Hepatocyte (in vitro differentiated cells): ENCODE measurements around the gene NPFF. TPM values are rescaled to one million over a fixed set of nuclear protein-coding genes. Genes with fewer than 3 reads are reported as not detected.
A peak's percentile ranks its signal among the peaks of the same experiment; 100 is the strongest.

ENCODE experiments used
- DNase-seq: peaks from one replicate; pipeline ENCODE4 v3.0.0-alpha.2; 2016; ENCODE audit warnings: low spot score
- H2AFZ ChIP-seq: fragments of 200-600 bp; sonication (generic); 2 replicates; pipeline ENCODE4 v1.6.0; 2016; ENCODE audit warnings: antibody characterized with exemption, mild to moderate bottlenecking
- H3K27ac ChIP-seq: fragments of 200-600 bp; sonication (generic); 2 replicates; pipeline ENCODE4 v1.5.1; 2016; ENCODE audit warnings: mild to moderate bottlenecking
- H3K27me3 ChIP-seq: fragments of 200-600 bp; sonication (generic); 2 replicates; pipeline ENCODE4 v1.6.1; 2016
- H3K36me3 ChIP-seq: fragments of 200-600 bp; sonication (generic); replicated peaks from 2 replicates; pipeline ENCODE4 v1.5.1; 2016; ENCODE audit warnings: low read depth; ENCODE audit not compliant: insufficient read depth
- H3K4me1 ChIP-seq: fragments of 200-600 bp; sonication (generic); 2 replicates; pipeline ENCODE4 v1.5.1; 2016; ENCODE audit warnings: mild to moderate bottlenecking, moderate library complexity; ENCODE audit not compliant: insufficient read depth
- H3K4me2 ChIP-seq: fragments of 200-600 bp; sonication (generic); 2 replicates; pipeline ENCODE4 v1.6.0; 2016
- H3K4me3 ChIP-seq: fragments of 200-600 bp; sonication (generic); 2 replicates; pipeline ENCODE4 v1.5.1; 2016; ENCODE audit warnings: mild to moderate bottlenecking
- H3K79me2 ChIP-seq: fragments of 200-600 bp; sonication (generic); 2 replicates; pipeline ENCODE4 v1.6.0; 2017; ENCODE audit warnings: mild to moderate bottlenecking
- H3K9me2 ChIP-seq: fragments of 200-600 bp; sonication (generic); replicated peaks from 2 replicates; pipeline ENCODE4 v1.6.0; 2017; ENCODE audit warnings: mild to moderate bottlenecking; ENCODE audit not compliant: insufficient read depth
- H3K9me3 ChIP-seq: fragments of 200-600 bp; sonication (generic); 2 replicates; pipeline ENCODE4 v1.5.1; 2016; ENCODE audit warnings: low read depth, mild to moderate bottlenecking
- H4K20me1 ChIP-seq: fragments of 200-600 bp; sonication (generic); 2 replicates; pipeline ENCODE4 v1.6.0; 2016; ENCODE audit warnings: mild to moderate bottlenecking; ENCODE audit not compliant: insufficient read depth, poor library complexity, severe bottlenecking
- CTCF ChIP-seq: fragments of 200-600 bp; sonication (generic); IDR thresholded peaks from 2 replicates; pipeline ENCODE4 v1.5.1; 2016; ENCODE audit warnings: antibody characterized with exemption, mild to moderate bottlenecking; ENCODE audit not compliant: poor library complexity
- EZH2 ChIP-seq: fragments of 200-600 bp; sonication (generic); IDR thresholded peaks from 2 replicates; pipeline ENCODE4 v1.6.1; 2016; ENCODE audit warnings: antibody characterized with exemption, mild to moderate bottlenecking, borderline replicate concordance
- EZH2phosphoT487 ChIP-seq: fragments of 200-600 bp; sonication (generic); IDR thresholded peaks from one replicate; pipeline ENCODE4 v1.6.1; 2018; ENCODE audit warnings: antibody characterized with exemption, mild to moderate bottlenecking, low read depth, moderate library complexity; ENCODE audit not compliant: unreplicated experiment, severe bottlenecking
- WGBS: methylation state at CpG from one replicate; pipeline ENCODE4 v1.1.6; 2016; ENCODE audit warnings: low lambda C conversion rate; ENCODE audit errors: missing lambda C conversion rate; 5-methylcytosine and 5-hydroxymethylcytosine counted together
- polyA plus RNA-seq: library from polyadenylated mRNA; unstranded; fragments of >200 nt; fragmentation: Nextera tagmentation; extraction: Ambion mirVana; gene quantifications from 2 replicates; pipeline ENCODE4 v1.2.1, GENCODE V29; 2016
- total RNA-seq: library from RNA; depleted of rRNA; stranded (reverse); fragments of >200 nt; gene quantifications from 2 replicates; pipeline ENCODE4 v1.2.3, GENCODE V29; 2014

The NPFF gene
- total and polyA plus RNA-seq, 2 experiments from 2014 or later: 0.77 TPM; not detected in 1

GRCh38 chr12:53508534-53509170, 1.4 kb upstream of the NPFF start:
- H3K36me3 ChIP-seq: no peaks in the 10 kb centered on the region
- no peak overlapping the region for H3K27ac ChIP-seq
- no peak overlapping the region for H3K4me3 ChIP-seq
- H3K79me2 ChIP-seq: peaks cover under 1% of the 10 kb centered on the region
- H4K20me1 ChIP-seq: no peaks in the 10 kb centered on the region
- 40% methylated on average over 7 of the region's 7 CpGs for WGBS
- no peaks in the 10 kb centered on the region for H3K27me3 ChIP-seq
- H2AFZ ChIP-seq: no peak overlapping the region
- no peak overlapping the region for H3K4me2 ChIP-seq
- H3K4me1 ChIP-seq: no peaks in the 10 kb centered on the region
- TF ChIP-seq CTCF (peak; percentile 97), EZH2 (no peak), EZH2phosphoT487 (no peak)
- H3K9me2 ChIP-seq: no peaks in the 10 kb centered on the region
- peak; percentile 90 for DNase-seq
- H3K9me3 ChIP-seq: no peaks in the 10 kb centered on the region

- TF ChIP-seq EZH2phosphoT487 (no peak), EZH2 (no peak), CTCF (no peak)
- Histone ChIP-seq H3K79me2 (peaks cover 12% of the 10 kb centered on the region), H3K27ac (no peak overlapping the region), H2AFZ (no peak overlapping the region), H3K4me2 (no peak overlapping the region), H3K4me3 (no peak overlapping the region), H3K36me3 (no peaks in the 10 kb centered on the region), H3K9me3 (no peaks in the 10 kb centered on the region), H4K20me1 (no peaks in the 10 kb centered on the region), H3K9me2 (no peaks in the 10 kb centered on the region), H3K27me3 (no peaks in the 10 kb centered on the region), H3K4me1 (peaks cover under 1% of the 10 kb centered on the region)
- DNase-seq: no peak
- 79% methylated on average over 4 of the region's 4 CpGs for WGBS
Observed at GRCh38 chr12:53507603-53507885, 260 bp upstream of the NPFF start.

- H3K4me1 ChIP-seq: peaks cover 12% of the 10 kb centered on the region
- H3K36me3 ChIP-seq: no peaks in the 10 kb centered on the region
- H3K4me2 ChIP-seq: no peak overlapping the region
- peaks cover 21% of the 10 kb centered on the region for H3K79me2 ChIP-seq
- no peak for TF ChIP-seq CTCF
- TF ChIP-seq EZH2: no peak
- TF ChIP-seq EZH2phosphoT487: no peak
- no peak overlapping the region for H2AFZ ChIP-seq
- no peaks in the 10 kb centered on the region for H4K20me1 ChIP-seq
- 63% methylated on average over 2 of the region's 2 CpGs for WGBS
- no peak overlapping the region for H3K27ac ChIP-seq
- H3K9me2 ChIP-seq: no peaks in the 10 kb centered on the region
- no peaks in the 10 kb centered on the region for H3K27me3 ChIP-seq
- no peaks in the 10 kb centered on the region for H3K9me3 ChIP-seq
- no peak for DNase-seq
- H3K4me3 ChIP-seq: no peak overlapping the region
Observed at GRCh38 chr12:53506450-53506785, 866 bp downstream of the NPFF start.
